GM12878 (cell line): ENCODE data around the gene MST1. TPM values are rescaled to one million over a fixed set of nuclear protein-coding genes. Genes with fewer than 3 reads are reported as not detected.
A peak's percentile ranks its signal among the peaks of the same experiment; 100 is the strongest.

Experiments
- ATAC-seq: fragments of 200-7000 bp; cut with Tn5 transposase; 3 replicates; pipeline ENCODE4 v1.9.1; 2020; ENCODE audit warnings: mild to moderate bottlenecking, moderate library complexity
- BruUV-seq: library from RNA; stranded (reverse); fragments of 400-500 nt; replicated peaks from 2 replicates; lab custom pipeline; 2021; lab: Mats Ljungman, UMichigan
- CTCF ChIA-PET: fragments of 300-600 bp; sonication (Branson Sonifier 250); formaldehyde crosslinking; extraction: SDS; loops from one replicate; lab custom pipeline; 2021; ENCODE audit warnings: inconsistent platforms; lab: Yijun Ruan, JAX
- POLR2A ChIA-PET: fragments of 350-600 bp; formaldehyde crosslinking; extraction: SDS; loops from one replicate; lab custom pipeline; 2021; ENCODE audit warnings: inconsistent platforms; lab: Charles Lee
- RAD21 ChIA-PET: fragments of 300-600 bp; sonication (Branson Sonifier 250); formaldehyde crosslinking; loops from one replicate; lab custom pipeline; 2023; ENCODE audit warnings: antibody characterized with exemption; ENCODE audit not compliant: unreplicated experiment; lab: Charles Lee
- SMC1A ChIA-PET: fragments of 300-600 bp; sonication (Branson Sonifier 250); formaldehyde crosslinking; loops from one replicate; lab custom pipeline; 2023; ENCODE audit not compliant: unreplicated experiment, uncharacterized antibody; lab: Charles Lee
- DNase-seq: peaks from one replicate; pipeline ENCODE4 v3.0.0-alpha.2; 2011; ENCODE audit warnings: low read depth, low spot score
- FAIRE-seq: peaks from 3 replicates; lab custom pipeline; 2011; peaks lifted over from hg19 to GRCh38; lab: Jason Lieb, UNC
- H2AFZ ChIP-seq: 2 replicates; pipeline ENCODE4 v1.6.0; 2011; ENCODE audit warnings: low read depth, low read length, control low read depth; ENCODE audit not compliant: control insufficient read depth
- H3K27ac ChIP-seq: 2 replicates; pipeline ENCODE4 v1.5.1; 2011; ENCODE audit warnings: control low read depth; ENCODE audit not compliant: control insufficient read depth, insufficient read depth
- H3K27me3 ChIP-seq, 2 experiments: replicated peaks in 1 of 2; 2 replicates each; pipeline versions ENCODE4 v1.6.0 to v1.6.1; 2011; ENCODE audit warnings: low read length in 1 of 2; ENCODE audit not compliant: control insufficient read depth in 2 of 2, insufficient read depth in 2 of 2
- H3K36me3 ChIP-seq, 2 experiments: 2 replicates each; pipeline ENCODE4 v1.5.1; 2011; ENCODE audit warnings: low read length in 1 of 2; ENCODE audit not compliant: control insufficient read depth in 2 of 2, insufficient read depth in 2 of 2
- H3K4me1 ChIP-seq: 2 replicates; pipeline ENCODE4 v1.6.1; 2011; ENCODE audit warnings: mild to moderate bottlenecking, low read length, moderate library complexity, mixed read lengths; ENCODE audit not compliant: control insufficient read depth, insufficient read depth
- H3K4me2 ChIP-seq: 2 replicates; pipeline ENCODE4 v1.6.0; 2011; ENCODE audit warnings: control low read depth; ENCODE audit not compliant: control insufficient read depth, insufficient read depth
- H3K4me3 ChIP-seq: fragments of 200-600 bp; sonication (generic); 2 replicates; pipeline ENCODE4 v1.5.1; 2016
- H3K79me2 ChIP-seq: 2 replicates; pipeline ENCODE4 v1.6.0; 2011; ENCODE audit warnings: low read length; ENCODE audit not compliant: control insufficient read depth, insufficient read depth
- H3K9ac ChIP-seq: 2 replicates; pipeline ENCODE4 v1.8.0; 2011; ENCODE audit warnings: low read length, control low read depth, mixed read lengths; ENCODE audit not compliant: control insufficient read depth, insufficient read depth
- H3K9me3 ChIP-seq: replicated peaks from 3 replicates; pipeline ENCODE4 v1.5.1; 2011; ENCODE audit warnings: mild to moderate bottlenecking, low read length; ENCODE audit not compliant: control insufficient read depth, insufficient read depth
- H4K20me1 ChIP-seq: 2 replicates; pipeline ENCODE4 v1.6.0; 2011; ENCODE audit not compliant: control insufficient read depth, insufficient read depth
- CTCF ChIP-seq, 3 experiments: IDR thresholded peaks in 2 of 3; conservative IDR thresholded peaks in 1 of 3; 2 replicates each; pipeline ENCODE4 v1.5.1; 2011; ENCODE audit warnings: low read depth in 3 of 3, low read length in 3 of 3, mild to moderate bottlenecking in 3 of 3, control low read depth in 2 of 3, moderate library complexity in 2 of 3, inconsistent platforms in 1 of 3, mixed read lengths in 1 of 3; ENCODE audit not compliant: control insufficient read depth in 2 of 3, insufficient read depth in 1 of 3; ENCODE audit errors: extremely low read depth in 1 of 3
- TAF1 ChIP-seq: IDR thresholded peaks from 2 replicates; pipeline ENCODE4 v1.6.1; 2011; ENCODE audit warnings: mild to moderate bottlenecking, low read depth, low read length, borderline replicate concordance
- WGBS: methylation state at CpG from one replicate; pipeline ENCODE4 v1.1.6; 2016; ENCODE audit warnings: low lambda C conversion rate; ENCODE audit not compliant: insufficient replicate concordance, insufficient coverage; ENCODE audit errors: missing lambda C conversion rate; 5-methylcytosine and 5-hydroxymethylcytosine counted together
- in situ Hi-C: fragments of 300-500 bp; cut with MboI; formaldehyde crosslinking; loops from 9 replicates; pipeline ENCODE4 v1.14.3; 2018; ENCODE audit warnings: mixed read lengths
- intact Hi-C: fragments of 100-400 bp; cut with micrococcal nuclease; formaldehyde crosslinking; loops from one replicate; pipeline ENCODE4 v1.14.2; 2022; ENCODE audit not compliant: unreplicated experiment
- polyA plus RNA-seq, 11 experiments: library from polyadenylated mRNA; depleted of rRNA in 4 of 11; unstranded in 6 of 11; stranded (reverse) in 5 of 11; fragments of >200 nt; fragmentation: Nextera tagmentation in 4 of 11; fragmentation: Illumina TruSeq in 1 of 11; extraction: Ambion mirVana in 4 of 11; extraction: Trizol in 1 of 11; gene quantifications; 1 replicate in 1 of 11; 2 replicates in 10 of 11; pipeline versions ENCODE4 v1.2.1 to v1.2.3, GENCODE V29; 2011 to 2016; ENCODE audit warnings: inconsistent platforms in 2 of 11, missing spikeins in 2 of 11, low read depth in 1 of 11
- total RNA-seq, 4 experiments: library from RNA; depleted of rRNA in 3 of 4; stranded (reverse); fragments of >200 nt in 3 of 4; fragmentation: Illumina TruSeq in 1 of 4; extraction: Trizol in 1 of 4; gene quantifications; 2 replicates each; pipeline versions ENCODE4 v1.2.1 to v1.2.3, GENCODE V29; 2013 to 2021

The MST1 gene
- total and polyA plus RNA-seq, 10 of the 15 experiments (the other 5 are each of a cell fraction or from before 2014, with no cell fraction given), result 1.2 to 25.5 (median 4.1) TPM

GRCh38 chr3:49656541-49657112 lies 32.6 kb downstream of the MST1 start:
- DNase-seq (no peak), FAIRE-seq (no peak), ATAC-seq (peak; percentile 55; the same call in 2 of the 3 replicates)
- Histone ChIP-seq H3K27me3 (no peaks in the 10 kb centered on the region), H2AFZ (no peak overlapping the region), H3K4me2 (no peak overlapping the region), H3K9me3 (no peaks in the 10 kb centered on the region), H3K79me2 (no peaks in the 10 kb centered on the region), H3K4me1 (no peaks in the 10 kb centered on the region), H3K27ac (no peak overlapping the region), H3K4me3 (no peak overlapping the region), H3K9ac (no peak overlapping the region), H4K20me1 (no peaks in the 10 kb centered on the region), H3K36me3 (no peaks in the 10 kb centered on the region)
- no TSS peak for BruUV-seq
- in situ Hi-C loops (no loop called here), intact Hi-C loops (no loop called here)
- SMC1A ChIA-PET, result interaction anchor here (0.6 to 0.8 kb wide), 2 partner anchors 116 to 117 kb away, joined by 3 read pairs; no protein-coding TSS in a partner anchor
- RAD21 ChIA-PET, result interaction anchor here (2.4 kb wide), 1 partner anchor 118 kb away, joined by 13 read pairs; no protein-coding TSS in a partner anchor
- CTCF ChIA-PET, result interaction anchor here (0.9 to 1.4 kb wide), 2 partner anchors 117 to 633 kb away, joined by 3 to 5 read pairs; no protein-coding TSS in a partner anchor
- POLR2A ChIA-PET, result no interaction called here
- 19% methylated on average over 18 of the region's 18 CpGs for WGBS
- TF ChIP-seq CTCF (IDR thresholded peaks at IDR 0.05 in 2 of 3, conservative IDR thresholded peaks at IDR 0.05 in 1 of 3; ENCODE audit: control insufficient read depth in 2 of 3, extremely low read depth in 1 of 3, insufficient read depth in 1 of 3, low read depth in 3 of 3, low read length in 3 of 3) (peak in 2 of 3 experiments; percentile 23 to 35; a peak in 3 of 6 replicates), TAF1 (no peak)
